SHP77 (cell line): ENCODE data around the gene SERPINA10.

Source experiments
- DNase-seq, 2 experiments: peaks; one replicate each; lab custom pipeline; 2025; lab: John Stamatoyannopoulos, UW

Gene SERPINA10

DNA sequence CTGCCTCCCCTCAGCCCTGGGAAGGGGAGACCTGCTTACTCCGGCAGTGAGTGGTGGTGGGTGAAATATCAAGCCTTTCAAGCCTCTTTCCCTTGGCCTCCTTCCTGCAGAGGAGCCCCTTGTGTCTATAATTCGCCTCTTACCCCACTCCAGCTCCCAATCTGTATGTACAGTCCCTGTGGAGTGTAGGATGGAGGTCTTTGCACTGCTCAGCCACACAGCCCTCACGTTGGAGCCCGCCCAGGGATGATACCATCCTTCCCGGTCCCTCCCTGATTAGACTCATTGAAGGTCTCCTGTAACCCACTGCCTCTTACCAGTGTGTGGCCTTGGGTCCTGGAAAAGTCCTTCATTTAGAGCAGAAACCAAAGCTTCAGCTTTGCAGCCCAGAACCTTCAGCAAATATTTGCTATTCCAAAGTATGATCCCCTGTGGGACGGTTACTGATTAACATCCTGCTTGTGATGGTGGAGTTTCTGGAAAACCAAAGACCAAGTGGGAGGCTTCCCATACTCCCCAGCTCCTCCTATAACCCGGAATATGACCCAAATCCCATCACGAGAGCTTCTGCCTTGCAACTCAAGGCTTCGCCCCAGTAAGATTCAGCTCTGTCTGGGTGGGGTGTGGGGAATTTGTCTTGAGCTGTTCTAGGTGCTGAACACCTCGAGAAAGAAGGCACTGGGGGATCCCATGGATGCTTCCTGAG lies at the start of gene SERPINA10:
Gene SERPINA10, minus strand, starts transcription at position 397 of the 706 bp plus-strand sequence. CDS start 2,675 bp downstream, outside the sequence.
- no peak for DNase-seq

GRCh38 chr14:94342334-94342934 lies 49.4 kb upstream of the SERPINA10 start:
- peak; percentile 24 to 72 for DNase-seq

GRCh38 chr14:94341656-94342333 lies 48.7 kb upstream of the SERPINA10 start:
- no peak for DNase-seq

- DNase-seq, result no peak
Measured at GRCh38 chr14:94340533-94340932, 47.5 kb upstream of the SERPINA10 start.

GRCh38 chr14:94338023-94338422 lies 45.0 kb upstream of the SERPINA10 start:
- no peak for DNase-seq

DNA sequence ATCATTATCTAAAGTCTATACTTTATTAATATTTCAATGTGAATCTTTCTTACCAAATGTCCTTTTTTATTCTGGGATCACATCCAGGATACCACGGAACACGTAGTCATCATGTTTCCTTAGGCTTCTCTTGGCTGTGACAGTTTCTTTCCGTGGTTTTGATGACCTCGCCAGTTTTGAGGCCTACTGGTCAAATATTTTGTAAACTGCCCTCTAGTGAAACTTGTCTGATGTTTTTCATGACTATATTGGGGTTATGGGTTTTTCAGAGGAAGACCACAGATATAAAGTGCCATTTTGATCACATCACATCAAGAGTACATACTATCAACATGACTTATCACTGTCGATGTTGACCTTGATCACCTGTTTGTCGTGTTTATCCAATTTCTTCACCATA lies 44.2 kb upstream of the SERPINA10 start:
- DNase-seq, result no peak

- DNase-seq, result peak in 1 of 2 experiments; percentile 36
Measured at GRCh38 chr14:94334872-94335271, 41.8 kb upstream of the SERPINA10 start.

DNA sequence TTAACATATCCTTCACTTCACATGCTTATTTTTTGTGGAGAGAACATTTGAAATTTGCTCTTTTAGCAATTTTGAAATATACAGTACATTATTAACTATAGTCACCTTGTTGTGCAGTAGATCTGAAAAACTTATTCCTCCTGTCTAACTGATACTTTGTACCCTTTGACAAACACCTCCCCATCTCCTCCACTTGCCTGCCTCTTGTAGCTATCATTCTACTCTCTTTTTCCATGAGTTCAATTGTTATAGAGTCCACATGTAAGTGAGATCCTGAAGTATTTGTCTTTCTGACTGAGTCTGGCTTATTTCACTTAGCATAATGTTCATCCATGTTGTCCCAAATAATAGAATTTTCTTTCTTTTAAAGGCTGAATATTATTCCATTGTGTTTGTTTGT lies 39.5 kb upstream of the SERPINA10 start:
- no peak for DNase-seq

DNA sequence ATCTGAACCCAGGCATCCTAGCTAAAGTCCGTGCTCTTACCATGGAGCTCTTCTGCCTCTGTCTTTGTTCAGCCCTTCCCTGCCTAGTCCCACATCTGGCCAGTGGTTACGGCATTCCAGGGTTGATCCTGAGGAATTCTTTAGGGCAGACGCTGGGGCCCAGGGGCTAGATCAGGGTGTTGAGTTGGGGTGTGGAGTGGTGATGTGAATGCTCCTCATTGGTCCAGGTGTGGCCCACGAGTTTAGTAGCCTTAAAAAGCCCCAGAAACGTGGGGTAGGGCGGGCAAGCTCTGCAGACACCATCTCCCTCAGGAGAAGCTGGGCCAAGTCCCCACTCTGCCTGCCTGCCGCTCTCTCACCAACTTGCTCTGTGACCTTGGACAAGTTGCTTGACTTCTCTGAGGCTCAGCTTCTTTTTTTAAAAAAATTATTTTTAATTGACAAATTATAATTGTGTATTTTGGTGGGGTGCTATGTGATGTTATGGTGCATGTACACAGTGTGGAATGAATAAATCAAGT lies 39.1 kb upstream of the SERPINA10 start:
- no peak for DNase-seq

- no peak for DNase-seq
Measured at GRCh38 chr14:94331462-94331861, 38.4 kb upstream of the SERPINA10 start.

DNA sequence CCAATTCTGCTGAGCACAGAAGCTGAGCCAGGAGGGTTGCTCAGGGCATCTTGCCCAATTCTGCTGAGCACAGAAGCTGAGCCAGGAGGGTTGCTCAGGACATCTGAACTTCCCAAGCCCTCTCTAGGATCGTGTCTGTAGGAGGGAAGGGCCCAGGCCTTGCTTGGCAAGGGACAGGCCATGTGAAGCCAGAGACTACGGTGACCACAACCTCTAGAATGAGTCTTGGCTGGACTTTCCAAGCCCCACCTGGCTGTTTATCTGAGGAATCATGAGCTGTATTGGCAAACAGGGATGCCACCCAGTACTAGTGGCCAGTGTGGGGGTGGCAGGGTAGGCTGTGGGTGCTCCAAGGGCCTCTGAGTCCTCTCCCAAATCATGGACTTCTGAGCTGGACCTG lies 37.8 kb upstream of the SERPINA10 start:
- DNase-seq, result no peak

DNA sequence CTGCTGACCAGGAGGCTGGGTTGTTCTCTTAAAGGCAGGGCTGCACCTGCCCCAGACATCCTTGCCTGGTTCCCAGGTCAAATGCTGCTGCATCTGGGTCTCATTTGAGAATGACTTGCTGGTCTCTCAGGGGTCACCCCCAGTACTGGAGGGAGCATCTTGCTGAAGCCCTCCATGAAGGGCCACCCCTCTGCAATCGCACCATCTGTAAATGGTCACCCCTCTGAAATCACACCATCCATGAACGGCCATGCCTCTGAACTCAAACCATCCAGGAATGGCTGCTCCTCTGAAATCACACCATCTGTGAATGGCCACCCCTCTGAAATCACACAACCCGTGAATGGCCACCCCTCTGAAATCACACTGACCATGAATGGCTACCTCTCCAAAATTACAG lies 37.4 kb upstream of the SERPINA10 start:
- no peak for DNase-seq

GRCh38 chr14:94329857-94330256 lies 36.8 kb upstream of the SERPINA10 start:
- no peak for DNase-seq

DNA sequence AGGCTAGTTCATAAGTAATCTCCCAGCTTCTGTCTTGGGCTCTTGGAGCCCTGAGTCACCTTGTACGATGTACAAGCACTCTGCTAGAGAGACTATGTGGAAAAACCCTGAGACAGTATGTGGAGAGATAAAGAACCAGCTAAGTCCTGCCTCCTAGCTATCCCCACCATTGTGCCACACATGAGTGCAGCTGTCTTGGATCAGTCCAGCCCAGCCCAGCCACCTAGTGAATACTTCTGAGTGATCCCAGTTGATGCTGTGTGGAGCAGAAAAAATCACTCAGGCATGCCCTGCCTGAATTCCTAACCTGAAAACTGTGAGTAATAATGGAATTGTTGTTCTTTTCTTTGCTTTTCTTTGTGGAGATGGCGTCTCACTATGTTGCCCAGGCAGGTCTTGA lies 35.1 kb upstream of the SERPINA10 start:
- no peak for DNase-seq

GRCh38 chr14:94322648-94323570 lies 29.8 kb upstream of the SERPINA10 start, which contains the start of gene SERPINA6:
Gene SERPINA6 (minus strand): TSS chr14:94323336. CDS start chr14:94314648, 8,688 bp downstream.
- no peak for DNase-seq

GRCh38 chr14:94321421-94322271 lies 28.6 kb upstream of the SERPINA10 start:
- DNase-seq, result no peak

GRCh38 chr14:94320243-94320642 lies 27.2 kb upstream of the SERPINA10 start:
- peak in 1 of 2 experiments; percentile 15 for DNase-seq

DNA sequence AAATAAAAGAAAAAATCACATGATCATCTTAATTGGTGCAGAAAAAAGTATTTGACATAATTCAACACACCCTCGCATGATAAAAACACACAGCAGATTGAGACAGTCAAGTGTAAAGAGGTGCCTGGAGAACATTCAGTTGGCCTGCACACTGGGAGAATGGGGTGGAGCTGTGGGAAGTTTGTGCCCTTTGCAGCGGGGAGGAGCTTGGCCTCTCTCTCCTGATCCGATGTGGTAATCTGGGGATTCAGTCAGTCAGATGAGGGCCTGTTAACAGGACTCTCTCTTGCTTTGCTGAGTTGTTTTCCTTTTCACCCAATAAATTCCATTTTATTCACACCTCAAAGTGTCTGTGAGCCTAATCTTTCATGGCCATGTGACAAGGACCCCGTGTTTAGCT lies 24.2 kb upstream of the SERPINA10 start:
- DNase-seq, result no peak

DNA sequence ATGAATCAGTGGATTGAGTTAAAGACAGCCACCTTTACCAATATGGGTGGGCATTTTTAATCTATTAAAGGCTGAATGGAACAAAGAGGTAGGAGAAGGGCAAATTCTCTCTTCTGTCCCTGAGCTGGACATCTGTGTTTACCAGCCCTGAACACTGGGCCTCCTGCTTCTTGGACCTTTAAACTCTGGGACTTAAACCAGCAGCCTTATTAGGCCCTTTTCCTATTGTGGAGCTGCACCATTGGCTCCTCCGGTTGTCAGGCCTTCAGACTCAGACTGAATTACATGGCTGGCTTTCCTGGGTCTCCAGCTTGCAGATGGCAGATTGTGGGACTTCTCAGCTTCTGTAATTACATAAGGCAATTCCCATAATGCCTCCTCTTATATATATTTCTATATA lies 23.6 kb upstream of the SERPINA10 start:
- DNase-seq, result no peak

DNA sequence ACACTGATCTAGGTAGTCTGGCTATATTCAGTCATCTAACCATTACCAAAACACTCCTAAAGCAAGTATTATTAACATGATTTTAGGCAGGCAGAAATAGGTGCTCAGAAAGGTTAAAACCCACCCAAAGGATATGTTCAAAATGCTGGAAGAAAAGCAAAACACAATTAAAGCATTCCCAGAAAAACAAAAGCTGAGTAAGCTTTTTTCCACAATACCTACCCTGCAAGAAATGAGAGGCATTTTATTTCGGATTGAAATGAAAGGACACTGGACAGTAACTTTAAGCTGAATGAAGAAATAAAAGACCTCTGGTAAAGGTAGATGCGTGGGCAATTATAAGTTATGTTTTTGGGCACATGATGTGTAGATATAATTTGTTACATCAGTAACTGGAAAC lies 21.8 kb upstream of the SERPINA10 start:
- no peak for DNase-seq
